ENCODE results near the gene ANGPTL8. TPM values are rescaled to one million over a fixed set of nuclear protein-coding genes. Genes with fewer than 3 reads are reported as not detected.

ANGPTL8 gene
- total RNA-seq, 3 donors from 2014 or later = 0.44 to 17.9 TPM; not detected in 1

GRCh38 chr19:11247391-11247790, 8.0 kb downstream of the ANGPTL8 start:
- H3K4me1 ChIP-seq = no peaks in the 10 kb centered on the region
- H3K4me3 ChIP-seq = no peak overlapping the region
- no peaks in the 10 kb centered on the region for H3K36me3 ChIP-seq
- no peaks in the 10 kb centered on the region for H3K9me3 ChIP-seq
- no peak for DNase-seq (ENCODE audit: low spot score in 2 of 2)
- H3K27ac ChIP-seq = peak overlapping the region; percentile 15 to 78
- peak in 2 of 3 donors; percentile 46 to 57 for TF ChIP-seq POLR2AphosphoS5 (IDR thresholded peaks at IDR 0.05)
- TF ChIP-seq CTCF (IDR thresholded peaks at IDR 0.05) = no peak
- H3K27me3 ChIP-seq = no peaks in the 10 kb centered on the region
- intact Hi-C loops (cut with DNase I; ENCODE audit: low total_unique reads) = no loop called here

DNA sequence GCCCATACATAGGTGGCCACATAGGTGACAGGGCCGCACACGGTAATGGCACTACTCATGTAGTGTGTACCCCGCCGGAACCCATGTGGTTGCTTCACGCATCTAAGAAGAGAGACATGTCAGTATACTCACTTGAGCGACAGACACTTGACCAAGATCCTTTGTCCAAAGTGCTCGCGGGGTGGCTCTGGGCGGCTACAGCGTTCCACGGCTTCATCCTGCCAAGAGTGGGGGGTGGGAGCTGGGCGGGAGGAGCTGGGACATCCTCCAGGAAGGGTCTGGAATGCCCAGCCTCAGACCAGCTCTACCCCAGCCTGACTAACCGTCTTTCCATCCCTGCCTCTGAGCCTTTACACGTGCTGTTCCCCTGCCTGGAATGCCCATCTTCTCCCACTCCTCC, 8.5 kb downstream of the ANGPTL8 start:
- Histone ChIP-seq H3K4me3 (no peak overlapping the region), H3K4me1 (no peaks in the 10 kb centered on the region), H3K36me3 (no peaks in the 10 kb centered on the region), H3K27ac (peak overlapping the region; percentile 15 to 78), H3K9me3 (no peaks in the 10 kb centered on the region), H3K27me3 (no peaks in the 10 kb centered on the region)
- intact Hi-C loops (cut with DNase I; ENCODE audit: low total_unique reads) = no loop called here
- DNase-seq (ENCODE audit: low spot score in 2 of 2) = no peak
- TF ChIP-seq POLR2AphosphoS5 (IDR thresholded peaks at IDR 0.05) (no peak), CTCF (IDR thresholded peaks at IDR 0.05) (no peak), POLR2A (IDR thresholded peaks at IDR 0.05) (no peak)

- no peaks in the 10 kb centered on the region for H3K36me3 ChIP-seq
- intact Hi-C loops (cut with DNase I; ENCODE audit: low total_unique reads) = no loop called here
- DNase-seq (ENCODE audit: low spot score in 2 of 2) = no peak
- TF ChIP-seq CTCF (IDR thresholded peaks at IDR 0.05) (no peak), POLR2A (IDR thresholded peaks at IDR 0.05) (no peak), POLR2AphosphoS5 (IDR thresholded peaks at IDR 0.05) (no peak)
- peak overlapping the region in 1 of 2 donors; percentile 25 for H3K27ac ChIP-seq
- no peak overlapping the region for H3K4me3 ChIP-seq
- no peaks in the 10 kb centered on the region for H3K4me1 ChIP-seq
- no peaks in the 10 kb centered on the region for H3K27me3 ChIP-seq
- H3K9me3 ChIP-seq = no peaks in the 10 kb centered on the region
Observed at GRCh38 chr19:11248852-11249251, 9.4 kb downstream of the ANGPTL8 start.

DNA sequence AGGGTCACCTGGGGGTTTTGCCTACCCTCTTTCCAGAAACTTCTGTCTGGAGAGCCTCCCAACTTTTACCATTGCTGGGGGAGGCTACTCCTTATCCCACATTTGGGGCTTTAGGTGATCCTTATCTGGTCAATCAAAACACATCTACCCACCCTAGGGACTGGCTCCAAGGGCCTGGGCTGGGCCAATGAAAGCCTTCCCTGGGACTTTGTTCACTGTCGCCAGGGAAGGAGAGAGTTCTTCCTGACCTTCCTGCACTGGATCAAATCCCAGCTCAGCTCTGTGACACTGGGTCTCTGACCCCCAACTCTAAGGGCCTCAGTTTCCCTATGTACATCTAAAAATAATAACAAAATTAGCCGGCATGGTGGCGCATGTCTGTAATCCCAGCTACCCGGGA, 11.8 kb downstream of the ANGPTL8 start:
- H3K36me3 ChIP-seq = no peaks in the 10 kb centered on the region
- H3K27me3 ChIP-seq = no peaks in the 10 kb centered on the region
- H3K4me1 ChIP-seq = no peaks in the 10 kb centered on the region
- H3K4me3 ChIP-seq = no peak overlapping the region
- no peaks in the 10 kb centered on the region for H3K9me3 ChIP-seq
- no peak overlapping the region for H3K27ac ChIP-seq
- no peak for DNase-seq (ENCODE audit: low spot score in 2 of 2)
- TF ChIP-seq POLR2AphosphoS5 (IDR thresholded peaks at IDR 0.05) (no peak), CTCF (IDR thresholded peaks at IDR 0.05) (no peak), POLR2A (IDR thresholded peaks at IDR 0.05) (no peak)
- intact Hi-C loops (cut with DNase I; ENCODE audit: low total_unique reads) = loop anchor here (1.0 kb wide), 1 partner anchor 12 kb away; no protein-coding TSS in a partner anchor

DNA sequence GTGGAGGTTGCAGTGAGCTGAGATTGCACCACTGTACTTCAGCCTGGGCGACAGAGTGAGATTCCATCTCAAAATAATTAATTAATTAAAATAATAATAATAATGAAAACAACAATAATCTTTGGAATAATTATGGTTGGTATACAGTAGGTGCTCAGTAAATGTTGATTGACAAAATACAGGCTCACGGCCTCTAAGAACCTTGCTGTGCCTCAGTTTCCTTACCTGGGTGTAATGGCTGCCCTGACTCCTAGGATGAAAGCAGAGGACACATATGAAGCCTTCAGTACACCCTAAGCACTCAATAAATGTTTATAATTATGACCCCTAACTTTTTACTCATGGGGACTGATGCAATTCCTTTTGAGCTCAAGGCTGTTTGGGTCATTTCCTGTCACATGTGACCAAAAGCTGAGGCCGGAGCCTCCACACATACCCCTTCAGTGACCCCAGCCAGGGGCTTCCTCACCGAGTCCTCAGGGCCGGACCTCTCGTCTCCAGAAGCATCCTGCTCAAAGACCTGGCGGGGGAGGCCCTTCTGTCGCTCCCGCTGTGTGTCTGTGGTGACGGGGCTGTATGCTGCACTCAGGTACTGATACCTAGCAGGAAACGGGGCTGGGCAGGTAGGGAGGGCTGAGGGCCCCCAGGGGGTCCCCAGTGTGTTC, 12.4 kb downstream of the ANGPTL8 start:
- H3K27ac ChIP-seq = no peak overlapping the region
- H3K4me1 ChIP-seq = no peaks in the 10 kb centered on the region
- no peak for TF ChIP-seq CTCF (IDR thresholded peaks at IDR 0.05)
- no peak for TF ChIP-seq POLR2A (IDR thresholded peaks at IDR 0.05)
- no peak for TF ChIP-seq POLR2AphosphoS5 (IDR thresholded peaks at IDR 0.05)
- no peaks in the 10 kb centered on the region for H3K36me3 ChIP-seq
- H3K4me3 ChIP-seq = no peak overlapping the region
- H3K27me3 ChIP-seq = no peaks in the 10 kb centered on the region
- no peaks in the 10 kb centered on the region for H3K9me3 ChIP-seq
- intact Hi-C loops (cut with DNase I; ENCODE audit: low total_unique reads) = loop anchor here (1.0 kb wide), 1 partner anchor 12 kb away; no protein-coding TSS in a partner anchor
- DNase-seq (ENCODE audit: low spot score in 2 of 2) = no peak
